SU-DHL-6 (cell line): ENCODE measurements around the gene SUV39H2.

Experiments
- H2AFZ ChIP-seq: fragments of 200-600 bp; sonication (generic); 2 replicates; pipeline ENCODE4 v1.6.1; 2014; ENCODE audit warnings: low read depth, mild to moderate bottlenecking, moderate library complexity, mixed read lengths, antibody characterized with exemption, low read length; ENCODE audit not compliant: severe bottlenecking
- H3F3A ChIP-seq: fragments of 200-600 bp; shearing (Covaris generic); 2 replicates; pipeline ENCODE4 v1.6.0; 2016; ENCODE audit warnings: antibody characterized with exemption, mild to moderate bottlenecking; ENCODE audit not compliant: insufficient read depth
- H3K27ac ChIP-seq: fragments of 200-600 bp; sonication (generic); 2 replicates; pipeline ENCODE4 v1.5.1; 2016; ENCODE audit warnings: low read depth, mild to moderate bottlenecking, low read length, moderate library complexity, mixed read lengths
- H3K27me3 ChIP-seq: fragments of 200-600 bp; sonication (generic), shearing (Covaris generic); 2 replicates; pipeline ENCODE4 v1.6.0; 2014; ENCODE audit warnings: mild to moderate bottlenecking, low read length
- H3K36me3 ChIP-seq: fragments of 200-600 bp; sonication (generic); 2 replicates; pipeline ENCODE4 v1.6.1; 2014; ENCODE audit warnings: mild to moderate bottlenecking, low read length, mixed read lengths
- H3K4me2 ChIP-seq: fragments of 300-600, 200-600 bp; shearing (Covaris generic), sonication (generic); 2 replicates; pipeline ENCODE4 v1.6.0; 2014; ENCODE audit warnings: low read length, low read depth, mild to moderate bottlenecking; ENCODE audit not compliant: poor library complexity, severe bottlenecking
- H3K4me3 ChIP-seq: fragments of 200-600 bp; sonication (generic); 2 replicates; pipeline ENCODE4 v1.5.1; 2014; ENCODE audit warnings: antibody characterized with exemption, low read length, mild to moderate bottlenecking, mixed read lengths; ENCODE audit not compliant: insufficient read depth, poor library complexity, severe bottlenecking
- H3K79me2 ChIP-seq: fragments of 200-600 bp; sonication (generic); 2 replicates; pipeline ENCODE4 v1.6.1; 2014; ENCODE audit warnings: mild to moderate bottlenecking, low read length, moderate library complexity; ENCODE audit not compliant: insufficient read depth
- H3K9ac ChIP-seq: fragments of 200-600 bp; sonication (generic); 2 replicates; pipeline ENCODE4 v1.7.0; 2014; ENCODE audit warnings: mild to moderate bottlenecking, low read length
- H3K9me2 ChIP-seq: fragments of 200-600 bp; sonication (generic); replicated peaks from 2 replicates; pipeline ENCODE4 v1.6.1; 2014; ENCODE audit warnings: low read length; ENCODE audit not compliant: insufficient read depth
- H3K9me3 ChIP-seq: fragments of 200-600 bp; sonication (generic); 2 replicates; pipeline ENCODE4 v1.6.1; 2014; ENCODE audit warnings: low read length, mixed read lengths; ENCODE audit not compliant: insufficient read depth
- H4K20me1 ChIP-seq: fragments of 200-600 bp; sonication (generic); 2 replicates; pipeline ENCODE4 v1.6.1; 2014; ENCODE audit warnings: low read depth, mild to moderate bottlenecking, antibody characterized with exemption, low read length, moderate library complexity, mixed read lengths
- EZH2phosphoT487 ChIP-seq: fragments of 200-600 bp; sonication (generic), shearing (Covaris generic); conservative IDR thresholded peaks from 2 replicates; pipeline ENCODE4 v1.6.1; 2018; ENCODE audit warnings: mild to moderate bottlenecking, antibody characterized with exemption, low read length, moderate library complexity, mixed read lengths
- TF ChIP-seq, protein P1 (sequence below): fragments of 200-600 bp; sonication (generic); IDR thresholded peaks from one replicate; pipeline ENCODE4 v1.5.1; 2017; ENCODE audit warnings: antibody characterized with exemption, mild to moderate bottlenecking, low read length, moderate library complexity; ENCODE audit not compliant: insufficient read depth, poor library complexity, severe bottlenecking

The SUV39H2 gene

DNA sequence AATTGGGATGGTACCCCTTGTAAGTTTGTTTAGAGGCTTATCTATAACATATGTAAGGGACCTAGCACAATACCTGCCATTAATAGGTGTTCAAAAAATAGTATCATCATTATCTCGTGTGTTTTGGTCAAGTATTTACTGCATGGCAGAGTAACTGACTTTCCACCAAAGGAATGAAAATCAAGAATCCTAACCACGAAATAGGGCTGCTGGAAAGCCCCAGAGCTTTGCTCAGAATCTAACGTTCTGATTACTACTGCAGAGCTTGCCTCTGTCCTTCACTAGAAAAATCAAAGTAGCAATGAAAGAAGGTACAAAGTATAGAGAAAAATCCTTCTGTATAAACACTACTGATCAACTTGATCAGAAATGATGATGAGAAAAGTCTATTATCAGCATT is 40.3 kb downstream of the SUV39H2 start:
- Histone ChIP-seq H4K20me1 (no peaks in the 10 kb centered on the region), H3K9me3 (peaks cover 20% of the 10 kb centered on the region; the same call in 1 of the 2 replicates), H3K27me3 (no peaks in the 10 kb centered on the region), H3K4me3 (no peak overlapping the region), H3K79me2 (no peaks in the 10 kb centered on the region; the same call in 1 of the 2 replicates), H2AFZ (no peak overlapping the region), H3K4me2 (no peak overlapping the region), H3K9ac (no peak overlapping the region), H3F3A (peaks cover 21% of the 10 kb centered on the region; the same call in 1 of the 2 replicates), H3K36me3 (peaks cover 82% of the 10 kb centered on the region), H3K9me2 (no peaks in the 10 kb centered on the region), H3K27ac (no peak overlapping the region)
- TF ChIP-seq EZH2phosphoT487, result no peak

DNA sequence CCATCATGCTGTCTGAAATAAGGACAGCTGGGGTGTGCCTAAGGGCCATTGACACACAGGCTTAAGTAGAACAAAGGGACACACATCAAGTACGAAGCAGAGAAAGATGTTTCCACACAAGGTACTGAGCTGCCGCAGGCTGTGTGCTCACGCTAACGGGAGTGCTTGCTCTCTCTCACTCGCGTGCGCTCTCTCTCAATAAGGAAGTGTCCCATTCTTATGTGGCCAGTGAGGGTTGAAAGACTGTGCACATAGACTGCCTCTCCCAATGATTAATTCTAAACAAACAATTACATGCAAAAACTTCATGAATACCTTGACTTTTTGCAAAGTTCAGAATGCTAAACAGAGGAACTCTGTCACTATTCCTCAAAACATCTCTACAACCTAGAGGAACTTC is 45.3 kb downstream of the SUV39H2 start:
- no peaks in the 10 kb centered on the region; the same call in 1 of the 2 replicates for H3F3A ChIP-seq
- H3K9me2 ChIP-seq, result no peaks in the 10 kb centered on the region
- no peak for TF ChIP-seq EZH2phosphoT487
- TF ChIP-seq, protein P1, sequence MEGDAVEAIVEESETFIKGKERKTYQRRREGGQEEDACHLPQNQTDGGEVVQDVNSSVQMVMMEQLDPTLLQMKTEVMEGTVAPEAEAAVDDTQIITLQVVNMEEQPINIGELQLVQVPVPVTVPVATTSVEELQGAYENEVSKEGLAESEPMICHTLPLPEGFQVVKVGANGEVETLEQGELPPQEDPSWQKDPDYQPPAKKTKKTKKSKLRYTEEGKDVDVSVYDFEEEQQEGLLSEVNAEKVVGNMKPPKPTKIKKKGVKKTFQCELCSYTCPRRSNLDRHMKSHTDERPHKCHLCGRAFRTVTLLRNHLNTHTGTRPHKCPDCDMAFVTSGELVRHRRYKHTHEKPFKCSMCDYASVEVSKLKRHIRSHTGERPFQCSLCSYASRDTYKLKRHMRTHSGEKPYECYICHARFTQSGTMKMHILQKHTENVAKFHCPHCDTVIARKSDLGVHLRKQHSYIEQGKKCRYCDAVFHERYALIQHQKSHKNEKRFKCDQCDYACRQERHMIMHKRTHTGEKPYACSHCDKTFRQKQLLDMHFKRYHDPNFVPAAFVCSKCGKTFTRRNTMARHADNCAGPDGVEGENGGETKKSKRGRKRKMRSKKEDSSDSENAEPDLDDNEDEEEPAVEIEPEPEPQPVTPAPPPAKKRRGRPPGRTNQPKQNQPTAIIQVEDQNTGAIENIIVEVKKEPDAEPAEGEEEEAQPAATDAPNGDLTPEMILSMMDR, result no peak
- H3K4me3 ChIP-seq, result no peak overlapping the region
- H4K20me1 ChIP-seq, result no peaks in the 10 kb centered on the region
- no peak overlapping the region for H3K4me2 ChIP-seq
- H3K9ac ChIP-seq, result no peak overlapping the region
- H3K9me3 ChIP-seq, result peaks cover 6% of the 10 kb centered on the region; the same call in 1 of the 2 replicates
- H2AFZ ChIP-seq, result no peak overlapping the region
- no peaks in the 10 kb centered on the region for H3K79me2 ChIP-seq
- no peaks in the 10 kb centered on the region for H3K27me3 ChIP-seq
- peaks cover 60% of the 10 kb centered on the region for H3K36me3 ChIP-seq
- no peak overlapping the region for H3K27ac ChIP-seq

DNA sequence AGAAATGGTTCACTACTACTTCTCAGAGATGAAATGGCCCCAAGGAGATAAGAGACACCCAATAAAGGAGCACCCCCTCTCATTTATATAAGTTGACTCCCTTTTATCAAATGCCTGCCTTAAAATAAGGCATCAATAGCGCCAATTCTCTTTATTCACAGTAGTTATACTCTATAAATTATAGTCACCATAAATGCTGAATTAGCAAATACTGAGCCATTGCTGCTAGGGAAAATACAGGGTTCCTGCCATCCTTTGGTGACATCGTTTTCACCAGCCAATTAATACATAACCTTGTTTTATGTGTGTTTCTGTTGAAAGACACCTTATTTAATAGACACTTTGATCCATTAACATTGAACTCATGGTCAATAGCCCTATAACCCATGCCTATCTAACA is 46.6 kb downstream of the SUV39H2 start:
- H3K79me2 ChIP-seq, result no peaks in the 10 kb centered on the region
- no peaks in the 10 kb centered on the region for H3K9me2 ChIP-seq
- H4K20me1 ChIP-seq, result no peaks in the 10 kb centered on the region
- H3K36me3 ChIP-seq, result peaks cover 53% of the 10 kb centered on the region
- H3F3A ChIP-seq, result peaks cover 3% of the 10 kb centered on the region; the same call in 1 of the 2 replicates
- no peaks in the 10 kb centered on the region for H3K27me3 ChIP-seq
- TF ChIP-seq EZH2phosphoT487, result no peak
- TF ChIP-seq, protein P1, result no peak
- no peaks in the 10 kb centered on the region for H3K9me3 ChIP-seq
- no peak overlapping the region for H3K9ac ChIP-seq
- H2AFZ ChIP-seq, result no peak overlapping the region
- no peak overlapping the region for H3K4me2 ChIP-seq
- no peak overlapping the region for H3K4me3 ChIP-seq
- no peak overlapping the region for H3K27ac ChIP-seq

DNA sequence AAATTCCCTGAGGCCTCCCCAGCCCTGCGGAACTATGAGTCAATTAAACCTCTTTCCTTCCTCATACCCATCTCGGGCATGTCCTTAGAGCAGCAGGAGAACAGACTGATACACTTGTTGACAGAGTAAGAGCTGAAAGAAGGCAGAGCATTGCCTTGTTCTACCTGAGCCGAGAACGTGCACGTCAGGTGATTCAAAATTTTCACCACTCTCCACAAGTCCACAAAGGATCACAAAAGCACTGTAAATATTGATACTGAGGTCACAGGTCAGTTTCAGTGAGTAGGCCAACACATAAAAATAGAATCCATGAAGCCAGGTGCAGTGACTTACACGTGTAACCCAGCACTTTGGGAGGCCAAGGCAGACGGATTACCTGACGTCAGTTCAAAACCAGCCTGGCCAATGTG is 47.4 kb downstream of the SUV39H2 start:
- Histone ChIP-seq H3K27me3 (no peaks in the 10 kb centered on the region), H4K20me1 (no peaks in the 10 kb centered on the region), H3K4me2 (no peak overlapping the region), H2AFZ (no peak overlapping the region), H3K79me2 (no peaks in the 10 kb centered on the region), H3K4me3 (no peak overlapping the region), H3K9ac (no peak overlapping the region), H3K36me3 (peaks cover 56% of the 10 kb centered on the region), H3K9me3 (no peaks in the 10 kb centered on the region), H3F3A (peaks cover 3% of the 10 kb centered on the region; the same call in 1 of the 2 replicates), H3K27ac (no peak overlapping the region), H3K9me2 (no peaks in the 10 kb centered on the region)
- TF ChIP-seq, protein P1, result no peak
- TF ChIP-seq EZH2phosphoT487, result no peak
